ENCODE measurements around the gene SURF6.

SURF6 gene

GRCh38 chr9:133383438-133383837 is 47.5 kb upstream of the SURF6 start (continued):
- TF ChIP-seq ZNF776 (tag by site-specific recombination; IDR thresholded peaks at IDR 0.05; ENCODE audit: borderline replicate concordance) (no peak), KLF8 (tag by site-specific recombination; IDR thresholded peaks at IDR 0.05) (no peak), ZXDB (tag by site-specific recombination; IDR thresholded peaks at IDR 0.05) (no peak), ATF2 (tag by site-specific recombination; IDR thresholded peaks at IDR 0.05; ENCODE audit: low read depth) (no peak; the same call in 1 of the 2 replicates), ZNF18 (tag by site-specific recombination; IDR thresholded peaks at IDR 0.05) (no peak), ZNF768 (tag by site-specific recombination; IDR thresholded peaks at IDR 0.05) (no peak), ZNF354C (tag by site-specific recombination; IDR thresholded peaks at IDR 0.05; ENCODE audit: borderline replicate concordance, low read depth) (no peak), ZNF555 (tag by site-specific recombination; conservative IDR thresholded peaks at IDR 0.05) (no peak), ZNF624 (tag by site-specific recombination; IDR thresholded peaks at IDR 0.05) (no peak), GLI4 (tag by site-specific recombination; IDR thresholded peaks at IDR 0.05) (no peak), ZSCAN18 (tag by site-specific recombination; IDR thresholded peaks at IDR 0.05) (no peak), ZNF391 (tag by site-specific recombination; IDR thresholded peaks at IDR 0.05; ENCODE audit: borderline replicate concordance, low read depth) (no peak), EGR2 (tag by site-specific recombination; IDR thresholded peaks at IDR 0.05; ENCODE audit: low read depth) (no peak), ZNF335 (tag by site-specific recombination; conservative IDR thresholded peaks at IDR 0.05) (no peak), ZNF426 (tag by site-specific recombination; IDR thresholded peaks at IDR 0.05) (no peak), ZNF19 (tag by site-specific recombination; IDR thresholded peaks at IDR 0.05; ENCODE audit: low read depth) (no peak), ZNF513 (tag by site-specific recombination; IDR thresholded peaks at IDR 0.05) (peak; percentile 94), ZSCAN16 (tag by site-specific recombination; IDR thresholded peaks at IDR 0.05) (0 out of 2 replicates have a peak, but pooled peaks have one; percentile 32), GLI2 (tag by site-specific recombination; IDR thresholded peaks at IDR 0.05; ENCODE audit: borderline replicate concordance, low read depth) (no peak), ZNF639 (tag by site-specific recombination; IDR thresholded peaks at IDR 0.05) (no peak), ZNF600 (tag by site-specific recombination; IDR thresholded peaks at IDR 0.05) (no peak), ZBTB11 (tag by site-specific recombination; conservative IDR thresholded peaks at IDR 0.05; ENCODE audit: low read depth) (no peak), ZNF112 (tag by site-specific recombination; IDR thresholded peaks at IDR 0.05) (peak; percentile 61; the same call in 1 of the 2 replicates), ZNF398 (tag by site-specific recombination; IDR thresholded peaks at IDR 0.05) (peak; percentile 23; the same call in 1 of the 2 replicates), KLF17 (tag by site-specific recombination; IDR thresholded peaks at IDR 0.05) (no peak), ZNF658 (tag by site-specific recombination; IDR thresholded peaks at IDR 0.05) (peak; percentile 48; the same call in 1 of the 2 replicates)
